Measurements from ENCODE around the gene CSNK1D. TPM values are rescaled to one million over a fixed set of nuclear protein-coding genes. Genes with fewer than 3 reads are reported as not detected.

CSNK1D gene
- total RNA-seq, 4 donors from 2014 or later: 52.3 to 142 (median 58.8) TPM

DNA sequence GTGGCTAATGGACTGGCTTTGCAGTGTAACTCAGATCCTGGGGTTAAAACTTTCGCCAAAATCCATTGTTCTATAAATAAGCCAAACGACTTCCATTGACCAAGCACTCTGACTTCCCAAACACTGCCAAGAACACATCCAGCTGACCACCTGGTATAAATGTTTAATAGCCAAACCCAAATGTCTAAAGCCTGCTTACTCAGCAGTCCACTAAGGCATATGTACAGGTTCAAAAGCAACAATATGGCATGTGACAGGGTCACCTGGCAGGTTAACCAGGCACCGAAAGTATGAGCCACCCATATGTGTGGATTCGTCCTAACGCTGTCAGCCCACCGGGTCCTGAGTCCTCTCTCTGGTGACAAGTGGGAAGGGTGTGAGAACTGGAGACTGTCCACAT is 2.1 kb downstream of the CSNK1D start:
- Histone ChIP-seq H3K27me3 (no peaks in the 10 kb centered on the region), H3K4me1 (peaks cover 72% of the 10 kb centered on the region), H3K4me3 (peak overlapping the region; percentile 94), H3K9me3 (no peaks in the 10 kb centered on the region), H3K27ac (no peak overlapping the region), H3K36me3 (peaks cover 22% of the 10 kb centered on the region)
- DNase-seq (ENCODE audit: low spot score in 2 of 2): no peak
- TF ChIP-seq POLR2A (IDR thresholded peaks at IDR 0.05): no peak
- TF ChIP-seq, protein P1, sequence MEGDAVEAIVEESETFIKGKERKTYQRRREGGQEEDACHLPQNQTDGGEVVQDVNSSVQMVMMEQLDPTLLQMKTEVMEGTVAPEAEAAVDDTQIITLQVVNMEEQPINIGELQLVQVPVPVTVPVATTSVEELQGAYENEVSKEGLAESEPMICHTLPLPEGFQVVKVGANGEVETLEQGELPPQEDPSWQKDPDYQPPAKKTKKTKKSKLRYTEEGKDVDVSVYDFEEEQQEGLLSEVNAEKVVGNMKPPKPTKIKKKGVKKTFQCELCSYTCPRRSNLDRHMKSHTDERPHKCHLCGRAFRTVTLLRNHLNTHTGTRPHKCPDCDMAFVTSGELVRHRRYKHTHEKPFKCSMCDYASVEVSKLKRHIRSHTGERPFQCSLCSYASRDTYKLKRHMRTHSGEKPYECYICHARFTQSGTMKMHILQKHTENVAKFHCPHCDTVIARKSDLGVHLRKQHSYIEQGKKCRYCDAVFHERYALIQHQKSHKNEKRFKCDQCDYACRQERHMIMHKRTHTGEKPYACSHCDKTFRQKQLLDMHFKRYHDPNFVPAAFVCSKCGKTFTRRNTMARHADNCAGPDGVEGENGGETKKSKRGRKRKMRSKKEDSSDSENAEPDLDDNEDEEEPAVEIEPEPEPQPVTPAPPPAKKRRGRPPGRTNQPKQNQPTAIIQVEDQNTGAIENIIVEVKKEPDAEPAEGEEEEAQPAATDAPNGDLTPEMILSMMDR (IDR thresholded peaks at IDR 0.05): no peak
- no peak for TF ChIP-seq EP300 (IDR thresholded peaks at IDR 0.05)
- TF ChIP-seq POLR2AphosphoS5 (IDR thresholded peaks at IDR 0.05): no peak
- WGBS: 86% methylated on average over 6 of the region's 6 CpGs

DNA sequence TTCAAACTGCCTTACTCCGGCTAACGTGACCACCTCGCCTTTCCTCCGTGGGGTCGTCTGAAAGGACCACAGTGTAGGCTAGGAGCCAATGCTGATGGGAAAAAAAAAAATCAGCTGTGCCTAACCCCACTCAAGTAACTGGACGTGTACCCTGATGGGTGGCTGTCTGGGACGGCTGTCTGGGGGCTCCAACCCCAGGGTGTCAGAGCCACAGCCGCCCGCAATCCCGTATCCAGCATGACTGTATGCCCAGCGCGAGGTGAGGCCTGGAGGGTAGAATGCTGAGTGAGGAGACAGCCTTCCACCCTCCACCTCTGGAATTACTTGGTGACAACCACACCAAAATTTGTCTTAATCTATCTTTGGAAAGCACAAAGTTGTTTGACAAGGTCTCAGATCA is 2.8 kb downstream of the CSNK1D start:
- DNase-seq (ENCODE audit: low spot score in 2 of 2): no peak
- Histone ChIP-seq H3K4me3 (no peak overlapping the region), H3K27ac (no peak overlapping the region), H3K27me3 (no peaks in the 10 kb centered on the region), H3K36me3 (peaks cover 30% of the 10 kb centered on the region), H3K4me1 (peaks cover 76% of the 10 kb centered on the region), H3K9me3 (no peaks in the 10 kb centered on the region)
- WGBS: 82% methylated on average over 12 of the region's 12 CpGs
- TF ChIP-seq POLR2AphosphoS5 (IDR thresholded peaks at IDR 0.05): no peak
- TF ChIP-seq EP300 (IDR thresholded peaks at IDR 0.05): no peak

DNA sequence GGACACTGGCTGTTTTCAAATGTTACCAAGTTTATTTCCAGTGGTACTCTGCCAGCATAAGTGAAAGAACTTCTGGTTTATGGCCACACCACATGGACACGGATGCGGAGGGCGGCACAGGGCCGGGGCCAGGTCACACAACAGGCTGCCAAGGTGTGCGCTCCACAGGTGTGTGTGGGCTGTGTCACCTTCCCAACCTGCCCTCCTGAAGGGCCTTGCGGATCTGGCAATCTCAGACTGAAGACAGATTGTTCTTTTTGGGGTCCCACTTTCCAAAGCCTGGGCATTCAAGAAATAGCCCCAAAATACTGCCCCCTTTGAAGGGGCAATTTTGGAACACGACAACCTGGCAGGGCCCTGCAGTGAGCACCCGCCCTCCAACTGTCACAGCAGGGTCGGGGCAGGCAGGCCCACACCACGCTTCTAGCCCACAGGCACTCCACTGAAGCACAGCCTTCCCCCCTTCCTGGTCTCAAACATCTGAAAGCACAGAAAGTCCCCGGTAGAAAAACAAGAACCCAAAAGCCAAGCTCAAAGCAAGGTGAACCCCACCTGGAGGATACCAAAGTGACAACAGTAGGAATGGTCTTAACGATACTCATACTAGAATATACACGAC is 3.5 kb downstream of the CSNK1D start:
- no peak for TF ChIP-seq POLR2AphosphoS5 (IDR thresholded peaks at IDR 0.05)
- TF ChIP-seq POLR2A (IDR thresholded peaks at IDR 0.05): no peak
- TF ChIP-seq, protein P1 (IDR thresholded peaks at IDR 0.05): no peak
- no peak for TF ChIP-seq EP300 (IDR thresholded peaks at IDR 0.05)
- WGBS: 66% methylated on average over 13 of the region's 13 CpGs
- Histone ChIP-seq H3K36me3 (peaks cover 37% of the 10 kb centered on the region), H3K9me3 (no peaks in the 10 kb centered on the region), H3K27me3 (no peaks in the 10 kb centered on the region), H3K4me1 (peaks cover 76% of the 10 kb centered on the region), H3K27ac (no peak overlapping the region), H3K4me3 (no peak overlapping the region)
- no peak for DNase-seq (ENCODE audit: low spot score in 2 of 2)

- DNase-seq (ENCODE audit: low spot score in 2 of 2): no peak
- Histone ChIP-seq H3K4me1 (peaks cover 72% of the 10 kb centered on the region), H3K27ac (no peak overlapping the region), H3K9me3 (no peaks in the 10 kb centered on the region), H3K4me3 (no peak overlapping the region), H3K27me3 (no peaks in the 10 kb centered on the region), H3K36me3 (peaks cover 43% of the 10 kb centered on the region)
- WGBS: 59% methylated on average over 10 of the region's 10 CpGs
- TF ChIP-seq POLR2A (IDR thresholded peaks at IDR 0.05) (no peak), POLR2AphosphoS5 (IDR thresholded peaks at IDR 0.05) (no peak), EP300 (IDR thresholded peaks at IDR 0.05) (no peak)
- TF ChIP-seq, protein P1 (IDR thresholded peaks at IDR 0.05): no peak
Measured at GRCh38 chr17:82269138-82269881, 4.2 kb downstream of the CSNK1D start.

DNA sequence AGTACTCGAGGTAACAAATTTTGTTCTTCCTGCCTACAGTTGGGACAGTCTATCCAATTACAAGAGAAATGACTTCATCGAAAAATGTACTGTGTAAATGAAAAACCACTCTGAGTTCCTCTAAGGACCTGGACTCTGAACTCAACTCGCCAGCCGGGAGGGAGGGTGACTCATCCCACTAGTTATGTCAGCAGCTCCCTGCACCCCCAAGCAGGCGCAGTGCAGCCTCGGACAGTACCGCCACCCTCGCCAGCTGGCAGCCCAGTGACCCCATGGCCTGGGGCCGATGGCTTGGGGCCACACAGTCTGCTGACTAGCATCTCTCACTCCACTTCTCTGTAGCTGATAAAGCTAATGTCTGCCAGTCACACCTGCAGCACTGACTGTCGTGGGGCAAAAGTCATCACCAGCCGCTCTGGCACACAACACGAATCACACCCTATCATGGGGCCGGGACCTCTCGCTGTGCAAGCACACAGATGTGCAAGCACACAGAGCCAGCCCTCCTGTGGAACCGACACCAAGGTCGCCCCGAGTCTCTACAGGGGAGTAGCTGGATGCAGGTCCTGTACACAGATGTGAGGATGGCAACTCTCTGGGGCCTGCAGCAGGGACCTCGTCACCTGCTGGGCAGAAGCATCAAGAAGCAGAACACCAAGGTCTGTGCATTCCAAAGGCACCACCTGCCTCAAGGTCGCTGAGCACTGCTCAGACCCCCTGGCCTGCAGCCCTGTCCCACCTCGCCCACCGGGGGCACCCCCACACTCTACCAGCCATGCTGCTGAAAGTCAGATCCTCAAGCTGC is 5.7 kb downstream of the CSNK1D start:
- WGBS: 8% methylated on average over 5 of the region's 21 CpGs

More for the DNA sequence above, 5.7 kb downstream of the CSNK1D start:
- Histone ChIP-seq H3K9me3 (no peaks in the 10 kb centered on the region), H3K4me3 (peak overlapping the region; percentile 17), H3K36me3 (peaks cover 59% of the 10 kb centered on the region), H3K27me3 (no peaks in the 10 kb centered on the region), H3K4me1 (peaks cover 65% of the 10 kb centered on the region), H3K27ac (peak overlapping the region; percentile 84)
- TF ChIP-seq, protein P1 (IDR thresholded peaks at IDR 0.05): no peak
- TF ChIP-seq EP300 (IDR thresholded peaks at IDR 0.05) (no peak), POLR2A (IDR thresholded peaks at IDR 0.05) (no peak), POLR2AphosphoS5 (IDR thresholded peaks at IDR 0.05) (peak in 1 of 3 donors; percentile 64)
- DNase-seq (ENCODE audit: low spot score in 2 of 2): peak; percentile 95 to 96

All from suprapubic skin (tissue), 4 donors.